ENCODE data around the gene BEST4. TPM values are rescaled to one million over a fixed set of nuclear protein-coding genes. Genes with fewer than 3 reads are reported as not detected.

Gene BEST4
- total and polyA plus RNA-seq, 2 of the 13 experiments (the other 11 are each of a cell fraction or from before 2014, with no cell fraction given), result 0.77 to 1.4 TPM

- TF ChIP-seq, protein P1, sequence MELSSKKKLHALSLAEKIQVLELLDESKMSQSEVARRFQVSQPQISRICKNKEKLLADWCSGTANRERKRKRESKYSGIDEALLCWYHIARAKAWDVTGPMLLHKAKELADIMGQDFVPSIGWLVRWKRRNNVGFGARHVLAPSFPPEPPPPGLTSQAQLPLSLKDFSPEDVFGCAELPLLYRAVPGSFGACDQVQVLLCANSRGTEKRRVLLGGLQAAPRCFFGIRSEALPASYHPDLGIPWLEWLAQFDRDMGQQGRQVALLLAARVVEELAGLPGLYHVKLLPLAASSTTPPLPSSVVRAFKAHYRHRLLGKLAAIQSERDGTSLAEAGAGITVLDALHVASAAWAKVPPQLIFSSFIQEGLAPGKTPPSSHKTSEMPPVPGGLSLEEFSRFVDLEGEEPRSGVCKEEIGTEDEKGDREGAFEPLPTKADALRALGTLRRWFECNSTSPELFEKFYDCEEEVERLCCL (CRISPR knock-in tag; IDR thresholded peaks at IDR 0.05; ENCODE audit: borderline replicate concordance), result no peak
- TF ChIP-seq NKX3-1 (CRISPR knock-in tag; IDR thresholded peaks at IDR 0.05) (no peak), SCMH1 (CRISPR knock-in tag; IDR thresholded peaks at IDR 0.05; ENCODE audit: borderline replicate concordance) (no peak), SMYD3 (CRISPR knock-in tag; IDR thresholded peaks at IDR 0.05) (no peak), ZNF75D (CRISPR knock-in tag; IDR thresholded peaks at IDR 0.05; ENCODE audit: borderline replicate concordance) (no peak), RFXANK (CRISPR knock-in tag; IDR thresholded peaks at IDR 0.05) (no peak), E2F5 (CRISPR knock-in tag; conservative IDR thresholded peaks at IDR 0.05) (no peak), DNMT3B (CRISPR knock-in tag; conservative IDR thresholded peaks at IDR 0.05) (no peak), ZNF468 (CRISPR knock-in tag; IDR thresholded peaks at IDR 0.05) (0 out of 2 replicates have a peak, but pooled peaks have one; percentile 46), FOXO1 (CRISPR knock-in tag; IDR thresholded peaks at IDR 0.05) (no peak), MIER3 (CRISPR knock-in tag; IDR thresholded peaks at IDR 0.05; ENCODE audit: borderline replicate concordance) (no peak), ZNF230 (CRISPR knock-in tag; IDR thresholded peaks at IDR 0.05) (no peak), NRL (CRISPR knock-in tag; IDR thresholded peaks at IDR 0.05; ENCODE audit: borderline replicate concordance) (peak; percentile 80; the same call in 1 of the 2 replicates), HOXA5 (CRISPR knock-in tag; IDR thresholded peaks at IDR 0.05) (no peak), ASH2L (IDR thresholded peaks at IDR 0.05; ENCODE audit: insufficient read length, low read depth, low read length) (no peak), DMTF1 (CRISPR knock-in tag; IDR thresholded peaks at IDR 0.05) (no peak), FOXC1 (CRISPR knock-in tag; IDR thresholded peaks at IDR 0.05; ENCODE audit: borderline replicate concordance) (no peak), MNT (IDR thresholded peaks at IDR 0.05) (peak; percentile 58), HMGA1 (CRISPR knock-in tag; conservative IDR thresholded peaks at IDR 0.05) (no peak), KLF13 (CRISPR knock-in tag; IDR thresholded peaks at IDR 0.05) (no peak), ZNF841 (CRISPR knock-in tag; IDR thresholded peaks at IDR 0.05; ENCODE audit: borderline replicate concordance) (no peak)
- TF ChIP-seq, protein P2, sequence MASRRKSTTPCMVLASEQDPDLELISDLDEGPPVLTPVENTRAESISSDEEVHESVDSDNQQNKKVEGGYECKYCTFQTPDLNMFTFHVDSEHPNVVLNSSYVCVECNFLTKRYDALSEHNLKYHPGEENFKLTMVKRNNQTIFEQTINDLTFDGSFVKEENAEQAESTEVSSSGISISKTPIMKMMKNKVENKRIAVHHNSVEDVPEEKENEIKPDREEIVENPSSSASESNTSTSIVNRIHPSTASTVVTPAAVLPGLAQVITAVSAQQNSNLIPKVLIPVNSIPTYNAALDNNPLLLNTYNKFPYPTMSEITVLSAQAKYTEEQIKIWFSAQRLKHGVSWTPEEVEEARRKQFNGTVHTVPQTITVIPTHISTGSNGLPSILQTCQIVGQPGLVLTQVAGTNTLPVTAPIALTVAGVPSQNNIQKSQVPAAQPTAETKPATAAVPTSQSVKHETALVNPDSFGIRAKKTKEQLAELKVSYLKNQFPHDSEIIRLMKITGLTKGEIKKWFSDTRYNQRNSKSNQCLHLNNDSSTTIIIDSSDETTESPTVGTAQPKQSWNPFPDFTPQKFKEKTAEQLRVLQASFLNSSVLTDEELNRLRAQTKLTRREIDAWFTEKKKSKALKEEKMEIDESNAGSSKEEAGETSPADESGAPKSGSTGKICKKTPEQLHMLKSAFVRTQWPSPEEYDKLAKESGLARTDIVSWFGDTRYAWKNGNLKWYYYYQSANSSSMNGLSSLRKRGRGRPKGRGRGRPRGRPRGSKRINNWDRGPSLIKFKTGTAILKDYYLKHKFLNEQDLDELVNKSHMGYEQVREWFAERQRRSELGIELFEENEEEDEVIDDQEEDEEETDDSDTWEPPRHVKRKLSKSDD (CRISPR knock-in tag; IDR thresholded peaks at IDR 0.05; ENCODE audit: low read depth), result peak; percentile 69; the same call in 1 of the 2 replicates
Observed at GRCh38 chr1:44786138-44786840, 1.7 kb downstream of the BEST4 start (continued).

All from HepG2 (cell line).